GM19238 (cell line): Measurements from ENCODE around the gene C1orf210.

Experiments
- DNase-seq: peaks from one replicate; pipeline ENCODE4 v3.0.0; 2011; ENCODE audit warnings: low spot score; ENCODE audit not compliant: insufficient read length

C1orf210 gene

DNA sequence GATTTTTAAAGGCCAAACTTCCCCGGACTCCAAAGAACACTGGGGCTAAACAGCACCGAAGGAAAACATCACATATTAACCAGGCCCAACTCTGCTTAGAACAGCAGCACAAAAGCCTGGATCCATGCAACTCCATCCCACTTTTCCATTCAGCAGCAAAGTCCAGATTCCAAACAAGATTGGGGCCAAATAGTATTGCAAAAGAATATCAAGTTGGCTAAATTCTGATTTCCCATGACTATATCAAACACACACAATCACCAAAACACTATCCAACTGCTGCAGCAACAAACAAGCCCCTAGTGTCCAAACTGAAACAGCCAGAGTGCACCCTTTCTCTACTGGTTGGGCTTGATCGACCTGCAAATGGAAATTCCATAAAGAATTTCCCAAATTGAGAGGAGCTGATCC lies 35.0 kb downstream of the C1orf210 start:
- DNase-seq, result no peak

- no peak for DNase-seq
Measured at GRCh38 chr1:43247256-43247921, 38.0 kb downstream of the C1orf210 start.

GRCh38 chr1:43246466-43247213 lies 38.7 kb downstream of the C1orf210 start:
- no peak for DNase-seq

GRCh38 chr1:43243299-43243698 lies 42.1 kb downstream of the C1orf210 start:
- DNase-seq, result no peak

DNA sequence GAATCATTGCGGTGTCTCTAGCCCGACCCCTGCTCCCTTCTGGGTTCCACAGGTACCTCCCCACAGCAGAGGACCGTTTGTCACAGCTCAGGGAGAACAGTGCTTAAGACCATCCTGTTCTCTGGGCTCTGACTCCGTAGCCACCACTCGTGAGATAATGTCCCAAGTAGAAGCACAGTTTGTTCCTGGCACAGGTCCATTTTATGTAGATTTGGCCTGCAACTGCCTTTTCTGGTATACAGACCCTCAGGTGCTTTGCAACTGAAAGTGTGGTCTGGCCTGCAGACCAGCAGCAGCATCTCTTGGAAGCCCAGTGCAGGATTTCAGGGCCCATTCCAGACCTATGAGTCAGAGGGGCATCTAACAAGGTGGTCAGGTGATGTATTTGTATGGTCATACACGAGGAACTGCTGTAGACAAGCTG lies 44.0 kb downstream of the C1orf210 start:
- no peak for DNase-seq

- peak; percentile 71 for DNase-seq
Measured at GRCh38 chr1:43239484-43239883, 45.9 kb downstream of the C1orf210 start.

GRCh38 chr1:43238991-43239469 lies 46.4 kb downstream of the C1orf210 start:
- DNase-seq, result no peak

GRCh38 chr1:43238085-43238484 lies 47.3 kb downstream of the C1orf210 start:
- no peak for DNase-seq

DNA sequence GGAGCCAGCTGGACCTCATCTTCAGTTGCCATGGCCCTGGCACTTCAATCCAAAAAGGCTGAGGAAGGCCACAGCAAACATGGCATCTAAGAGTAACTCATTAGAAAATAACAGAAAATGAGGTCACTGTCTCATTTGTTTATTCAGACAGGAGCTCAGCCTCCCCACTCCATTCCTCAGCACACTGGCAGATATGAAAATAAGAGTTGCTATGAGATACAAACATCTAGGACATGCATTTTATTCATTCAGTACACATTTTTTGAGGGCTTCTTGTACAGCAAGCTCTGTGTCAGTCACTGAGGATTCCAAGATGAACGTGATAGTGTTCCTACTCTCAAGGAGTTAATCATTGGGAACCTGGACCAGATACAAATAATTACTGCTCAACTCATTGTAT lies 48.3 kb downstream of the C1orf210 start:
- no peak for DNase-seq

- no peak for DNase-seq
Measured at GRCh38 chr1:43235451-43236121, 49.8 kb downstream of the C1orf210 start.

- DNase-seq, result no peak
Measured at GRCh38 chr1:43235040-43235439, 50.3 kb downstream of the C1orf210 start.

GRCh38 chr1:43234267-43234666 lies 51.1 kb downstream of the C1orf210 start:
- no peak for DNase-seq

GRCh38 chr1:43233631-43234030 lies 51.8 kb downstream of the C1orf210 start:
- no peak for DNase-seq

DNA sequence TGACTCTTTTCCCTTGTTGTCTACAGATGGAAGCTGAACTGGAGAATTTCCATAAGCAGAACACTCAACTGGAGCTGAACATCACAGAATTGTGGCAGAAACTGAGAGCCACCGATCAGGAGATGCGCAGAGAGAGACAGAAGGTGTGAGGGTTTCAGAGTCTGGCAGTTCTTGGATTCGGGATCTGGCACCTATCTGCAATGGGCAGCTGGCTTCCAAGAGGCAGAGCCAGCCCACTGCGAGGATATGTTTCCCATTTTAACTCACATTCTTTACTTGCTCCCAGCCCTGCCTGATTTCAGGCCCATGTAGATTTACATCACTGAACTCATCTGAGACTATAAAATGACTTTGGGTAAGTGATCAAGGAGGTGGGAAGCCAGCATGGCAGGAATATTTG lies 52.9 kb downstream of the C1orf210 start:
- DNase-seq, result no peak

DNA sequence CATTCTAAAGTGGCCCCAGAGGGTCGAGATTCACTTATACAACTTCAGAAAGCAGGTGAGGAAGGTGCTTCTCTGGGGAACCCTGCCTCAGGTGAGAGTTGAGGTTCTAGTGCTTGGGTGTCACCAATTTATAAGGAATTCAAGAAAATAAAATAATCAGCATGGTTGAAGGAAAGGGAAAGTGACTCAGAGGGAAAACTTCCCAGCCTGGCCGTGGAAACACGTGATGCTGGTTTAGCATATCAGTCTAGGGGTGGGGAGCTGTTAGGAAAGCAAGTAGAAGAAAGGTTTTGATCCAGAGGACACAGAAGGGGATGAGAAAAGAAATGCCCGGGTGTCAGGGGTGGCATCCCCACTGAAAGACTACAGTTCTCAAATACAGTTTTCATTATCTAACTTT lies 53.3 kb downstream of the C1orf210 start:
- no peak for DNase-seq
